Vagina (tissue), 2 donors: ENCODE results near the gene NELL1. TPM values are rescaled to one million over a fixed set of nuclear protein-coding genes. Genes with fewer than 3 reads are reported as not detected.

ENCODE experiments used
- DNase-seq, 2 donors: peaks; one replicate each; pipeline ENCODE4 v3.0.0-alpha.2; 2017; ENCODE audit errors: extremely low spot score in 2 of 2
- H3K27ac ChIP-seq: fragments of 200-600 bp; sonication (generic); one replicate; pipeline ENCODE4 v1.5.1; 2019
- H3K27me3 ChIP-seq: fragments of 200-600 bp; sonication (generic); one replicate; pipeline ENCODE4 v1.5.1; 2019
- H3K36me3 ChIP-seq, 2 donors: fragments of 200-600 bp; sonication (generic); one replicate each; pipeline ENCODE4 v1.5.1; 2017 to 2019
- H3K4me1 ChIP-seq: fragments of 200-600 bp; sonication (generic); one replicate; pipeline ENCODE4 v1.5.1; 2019
- H3K4me3 ChIP-seq, 2 donors: fragments of 200-600 bp; sonication (generic); 1 replicate in 1 of 2; 2 replicates in 1 of 2; pipeline ENCODE4 v1.5.1; 2016 to 2019
- H3K9me3 ChIP-seq: fragments of 200-600 bp; sonication (generic); one replicate; pipeline ENCODE4 v1.5.1; 2019
- CTCF ChIP-seq, 3 experiments: fragments of 450-650 bp in 2 of 3; fragments of 200-600 bp in 1 of 3; sonication (generic) in 1 of 3; IDR thresholded peaks; one replicate each; pipeline ENCODE4 v1.5.1; 2017 to 2019; ENCODE audit warnings: antibody characterized with exemption in 3 of 3, mild to moderate bottlenecking in 2 of 3, moderate library complexity in 2 of 3
- POLR2A ChIP-seq, 2 donors: fragments of 450-650 bp; IDR thresholded peaks; one replicate each; pipeline ENCODE4 v1.6.1; 2017; ENCODE audit warnings: antibody characterized with exemption in 2 of 2, mild to moderate bottlenecking in 2 of 2, moderate library complexity in 2 of 2
- POLR2AphosphoS5 ChIP-seq, 2 donors: sonication (generic); formaldehyde crosslinking; IDR thresholded peaks; one replicate each; pipeline ENCODE4 v1.9.0; 2017; ENCODE audit warnings: antibody characterized with exemption in 2 of 2, mild to moderate bottlenecking in 2 of 2, low read depth in 1 of 2; ENCODE audit not compliant: insufficient read depth in 1 of 2
- intact Hi-C: fragments of 100-400 bp; cut with DNase I; formaldehyde crosslinking; loops from one replicate; pipeline ENCODE4 v1.15.1; 2023
- total RNA-seq: library from RNA; depleted of rRNA; stranded (reverse); fragments of >200 nt; gene quantifications from one replicate; pipeline ENCODE4 v1.2.3, GENCODE V29; 2016

The NELL1 gene
- total RNA-seq, 1 donor from 2014 or later: 0.49 TPM

- no peaks in the 10 kb centered on the region for H3K27me3 ChIP-seq
- intact Hi-C loops: no loop called here
- H3K36me3 ChIP-seq: no peaks in the 10 kb centered on the region
- DNase-seq: no peak
- H3K27ac ChIP-seq: no peak overlapping the region
- TF ChIP-seq POLR2AphosphoS5 (IDR thresholded peaks at IDR 0.05; ENCODE audit: insufficient read depth in 1 of 2, low read depth in 1 of 2): no peak
- TF ChIP-seq POLR2A (IDR thresholded peaks at IDR 0.05): no peak
- TF ChIP-seq CTCF (IDR thresholded peaks at IDR 0.05): no peak
- H3K4me1 ChIP-seq: no peaks in the 10 kb centered on the region
- H3K4me3 ChIP-seq: no peak overlapping the region
- no peaks in the 10 kb centered on the region for H3K9me3 ChIP-seq
Observed at GRCh38 chr11:21505070-21505469, 835.7 kb downstream of the NELL1 start.

GRCh38 chr11:21511835-21512440 lies 842.6 kb downstream of the NELL1 start:
- no peak for DNase-seq
- Histone ChIP-seq H3K9me3 (no peaks in the 10 kb centered on the region), H3K4me3 (no peak overlapping the region), H3K27ac (no peak overlapping the region), H3K36me3 (no peaks in the 10 kb centered on the region), H3K27me3 (no peaks in the 10 kb centered on the region), H3K4me1 (no peaks in the 10 kb centered on the region)
- intact Hi-C loops: no loop called here
- TF ChIP-seq POLR2AphosphoS5 (IDR thresholded peaks at IDR 0.05; ENCODE audit: insufficient read depth in 1 of 2, low read depth in 1 of 2): no peak
- no peak for TF ChIP-seq POLR2A (IDR thresholded peaks at IDR 0.05)
- no peak for TF ChIP-seq CTCF (IDR thresholded peaks at IDR 0.05)

GRCh38 chr11:21514316-21514715 lies 844.9 kb downstream of the NELL1 start:
- H3K36me3 ChIP-seq: no peaks in the 10 kb centered on the region
- intact Hi-C loops: no loop called here
- TF ChIP-seq CTCF (IDR thresholded peaks at IDR 0.05): no peak
- no peak for TF ChIP-seq POLR2A (IDR thresholded peaks at IDR 0.05)
- no peak for TF ChIP-seq POLR2AphosphoS5 (IDR thresholded peaks at IDR 0.05; ENCODE audit: insufficient read depth in 1 of 2, low read depth in 1 of 2)
- no peak overlapping the region for H3K4me3 ChIP-seq
- H3K27ac ChIP-seq: no peak overlapping the region
- H3K27me3 ChIP-seq: no peaks in the 10 kb centered on the region
- no peaks in the 10 kb centered on the region for H3K4me1 ChIP-seq
- no peak for DNase-seq
- no peaks in the 10 kb centered on the region for H3K9me3 ChIP-seq

GRCh38 chr11:21520244-21520643 lies 850.9 kb downstream of the NELL1 start:
- H3K4me3 ChIP-seq: no peak overlapping the region
- no peaks in the 10 kb centered on the region for H3K9me3 ChIP-seq
- H3K4me1 ChIP-seq: no peaks in the 10 kb centered on the region
- no peaks in the 10 kb centered on the region for H3K36me3 ChIP-seq
- intact Hi-C loops: no loop called here
- no peak for TF ChIP-seq POLR2A (IDR thresholded peaks at IDR 0.05)
- TF ChIP-seq POLR2AphosphoS5 (IDR thresholded peaks at IDR 0.05; ENCODE audit: insufficient read depth in 1 of 2, low read depth in 1 of 2): no peak
- no peak for TF ChIP-seq CTCF (IDR thresholded peaks at IDR 0.05)
- H3K27me3 ChIP-seq: no peaks in the 10 kb centered on the region
- no peak overlapping the region for H3K27ac ChIP-seq
- no peak for DNase-seq

- Histone ChIP-seq H3K4me1 (no peaks in the 10 kb centered on the region), H3K4me3 (no peak overlapping the region), H3K36me3 (no peaks in the 10 kb centered on the region), H3K9me3 (no peaks in the 10 kb centered on the region), H3K27ac (no peak overlapping the region), H3K27me3 (no peaks in the 10 kb centered on the region)
- intact Hi-C loops: no loop called here
- no peak for TF ChIP-seq POLR2A (IDR thresholded peaks at IDR 0.05)
- TF ChIP-seq CTCF (IDR thresholded peaks at IDR 0.05): no peak
- TF ChIP-seq POLR2AphosphoS5 (IDR thresholded peaks at IDR 0.05; ENCODE audit: insufficient read depth in 1 of 2, low read depth in 1 of 2): no peak
- no peak for DNase-seq
Observed at GRCh38 chr11:21529187-21529586, 859.8 kb downstream of the NELL1 start.
